ENCODE data around the gene NR2F2. TPM values are rescaled to one million over a fixed set of nuclear protein-coding genes. Genes with fewer than 3 reads are reported as not detected.

Gene NR2F2
- total and polyA plus RNA-seq, 2 experiments from 2014 or later, result 0.16 TPM; not detected in 1

DNA sequence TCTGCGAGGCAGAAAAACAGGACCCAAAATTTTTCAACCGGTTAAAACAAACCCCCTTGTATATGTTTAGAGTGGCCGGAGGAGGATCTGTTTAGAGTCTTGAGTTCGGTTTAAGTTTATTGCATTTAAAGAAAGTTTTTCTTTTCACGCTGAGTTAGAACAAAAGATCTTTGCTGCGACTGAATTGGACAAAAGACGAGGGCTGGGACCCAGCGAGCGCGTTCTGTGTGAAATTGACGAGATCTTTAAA lies 9.8 kb downstream of the NR2F2 start (continued):
- no peak for TF ChIP-seq CREB1 (CRISPR knock-in tag; IDR thresholded peaks at IDR 0.05; ENCODE audit: low read depth)
- TF ChIP-seq CTCF (conservative IDR thresholded peaks at IDR 0.05; ENCODE audit: low read depth in 2 of 2), result no peak
- no peak for TF ChIP-seq POLR2AphosphoS5 (IDR thresholded peaks at IDR 0.05; ENCODE audit: low read depth)
- TF ChIP-seq ZNF331 (CRISPR knock-in tag; IDR thresholded peaks at IDR 0.05; ENCODE audit: low read depth), result no peak
- no peak for TF ChIP-seq ZNF114 (CRISPR knock-in tag; IDR thresholded peaks at IDR 0.05)
- TF ChIP-seq, protein P1, sequence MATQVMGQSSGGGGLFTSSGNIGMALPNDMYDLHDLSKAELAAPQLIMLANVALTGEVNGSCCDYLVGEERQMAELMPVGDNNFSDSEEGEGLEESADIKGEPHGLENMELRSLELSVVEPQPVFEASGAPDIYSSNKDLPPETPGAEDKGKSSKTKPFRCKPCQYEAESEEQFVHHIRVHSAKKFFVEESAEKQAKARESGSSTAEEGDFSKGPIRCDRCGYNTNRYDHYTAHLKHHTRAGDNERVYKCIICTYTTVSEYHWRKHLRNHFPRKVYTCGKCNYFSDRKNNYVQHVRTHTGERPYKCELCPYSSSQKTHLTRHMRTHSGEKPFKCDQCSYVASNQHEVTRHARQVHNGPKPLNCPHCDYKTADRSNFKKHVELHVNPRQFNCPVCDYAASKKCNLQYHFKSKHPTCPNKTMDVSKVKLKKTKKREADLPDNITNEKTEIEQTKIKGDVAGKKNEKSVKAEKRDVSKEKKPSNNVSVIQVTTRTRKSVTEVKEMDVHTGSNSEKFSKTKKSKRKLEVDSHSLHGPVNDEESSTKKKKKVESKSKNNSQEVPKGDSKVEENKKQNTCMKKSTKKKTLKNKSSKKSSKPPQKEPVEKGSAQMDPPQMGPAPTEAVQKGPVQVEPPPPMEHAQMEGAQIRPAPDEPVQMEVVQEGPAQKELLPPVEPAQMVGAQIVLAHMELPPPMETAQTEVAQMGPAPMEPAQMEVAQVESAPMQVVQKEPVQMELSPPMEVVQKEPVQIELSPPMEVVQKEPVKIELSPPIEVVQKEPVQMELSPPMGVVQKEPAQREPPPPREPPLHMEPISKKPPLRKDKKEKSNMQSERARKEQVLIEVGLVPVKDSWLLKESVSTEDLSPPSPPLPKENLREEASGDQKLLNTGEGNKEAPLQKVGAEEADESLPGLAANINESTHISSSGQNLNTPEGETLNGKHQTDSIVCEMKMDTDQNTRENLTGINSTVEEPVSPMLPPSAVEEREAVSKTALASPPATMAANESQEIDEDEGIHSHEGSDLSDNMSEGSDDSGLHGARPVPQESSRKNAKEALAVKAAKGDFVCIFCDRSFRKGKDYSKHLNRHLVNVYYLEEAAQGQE (IDR thresholded peaks at IDR 0.05; ENCODE audit: unreplicated experiment), result no peak

- Histone ChIP-seq H4K20me1 (replicated peaks; ENCODE audit: insufficient read depth) (peaks cover 10% of the 10 kb centered on the region; the same call in 1 of the 2 replicates), H3K36me3 (ENCODE audit: insufficient read depth) (no peaks in the 10 kb centered on the region), H3K27me3 (ENCODE audit: insufficient read depth) (peaks cover 96% of the 10 kb centered on the region), H3K27ac (ENCODE audit: low read depth) (no peak overlapping the region), H3F3A (replicated peaks; ENCODE audit: low read depth) (peaks cover 24% of the 10 kb centered on the region), H3K4me2 (peak overlapping the region; percentile 83), H2AFZ (peak overlapping the region; percentile 20; the same call in 1 of the 2 replicates), H3K4me1 (ENCODE audit: insufficient read depth) (peaks cover 83% of the 10 kb centered on the region), H3K79me2 (replicated peaks; ENCODE audit: insufficient read depth) (no peaks in the 10 kb centered on the region), H3K4me3 (peak overlapping the region; percentile 76), H3K9me2 (ENCODE audit: insufficient read depth) (no peaks in the 10 kb centered on the region)
- DNase-seq (ENCODE audit: low spot score) (peak; percentile 82), ATAC-seq (peak; percentile 38)
- H3K27ac Mint-ChIP-seq, result no peak overlapping the region
- no peaks in the 10 kb centered on the region; the same call in 2 of the 3 replicates for H3K36me3 Mint-ChIP-seq (ENCODE audit: low read depth)
- no peaks in the 10 kb centered on the region; the same call in none of the 3 replicates for H3K9me3 Mint-ChIP-seq
- peaks cover 76% of the 10 kb centered on the region for H3K4me1 Mint-ChIP-seq
- peaks cover 98% of the 10 kb centered on the region for H3K27me3 Mint-ChIP-seq (ENCODE audit: insufficient read depth, low read depth, poor library complexity)
- H3K4me3 Mint-ChIP-seq, result peak overlapping the region; percentile 74
- TF ChIP-seq JUNB (IDR thresholded peaks at IDR 0.05; ENCODE audit: unreplicated experiment) (no peak), STAT1 (IDR thresholded peaks at IDR 0.05; ENCODE audit: unreplicated experiment) (no peak), ZNF331 (CRISPR knock-in tag; IDR thresholded peaks at IDR 0.05; ENCODE audit: low read depth) (no peak), EZH2phosphoT487 (IDR thresholded peaks at IDR 0.05; ENCODE audit: unreplicated experiment) (no peak)
- TF ChIP-seq, protein P2, sequence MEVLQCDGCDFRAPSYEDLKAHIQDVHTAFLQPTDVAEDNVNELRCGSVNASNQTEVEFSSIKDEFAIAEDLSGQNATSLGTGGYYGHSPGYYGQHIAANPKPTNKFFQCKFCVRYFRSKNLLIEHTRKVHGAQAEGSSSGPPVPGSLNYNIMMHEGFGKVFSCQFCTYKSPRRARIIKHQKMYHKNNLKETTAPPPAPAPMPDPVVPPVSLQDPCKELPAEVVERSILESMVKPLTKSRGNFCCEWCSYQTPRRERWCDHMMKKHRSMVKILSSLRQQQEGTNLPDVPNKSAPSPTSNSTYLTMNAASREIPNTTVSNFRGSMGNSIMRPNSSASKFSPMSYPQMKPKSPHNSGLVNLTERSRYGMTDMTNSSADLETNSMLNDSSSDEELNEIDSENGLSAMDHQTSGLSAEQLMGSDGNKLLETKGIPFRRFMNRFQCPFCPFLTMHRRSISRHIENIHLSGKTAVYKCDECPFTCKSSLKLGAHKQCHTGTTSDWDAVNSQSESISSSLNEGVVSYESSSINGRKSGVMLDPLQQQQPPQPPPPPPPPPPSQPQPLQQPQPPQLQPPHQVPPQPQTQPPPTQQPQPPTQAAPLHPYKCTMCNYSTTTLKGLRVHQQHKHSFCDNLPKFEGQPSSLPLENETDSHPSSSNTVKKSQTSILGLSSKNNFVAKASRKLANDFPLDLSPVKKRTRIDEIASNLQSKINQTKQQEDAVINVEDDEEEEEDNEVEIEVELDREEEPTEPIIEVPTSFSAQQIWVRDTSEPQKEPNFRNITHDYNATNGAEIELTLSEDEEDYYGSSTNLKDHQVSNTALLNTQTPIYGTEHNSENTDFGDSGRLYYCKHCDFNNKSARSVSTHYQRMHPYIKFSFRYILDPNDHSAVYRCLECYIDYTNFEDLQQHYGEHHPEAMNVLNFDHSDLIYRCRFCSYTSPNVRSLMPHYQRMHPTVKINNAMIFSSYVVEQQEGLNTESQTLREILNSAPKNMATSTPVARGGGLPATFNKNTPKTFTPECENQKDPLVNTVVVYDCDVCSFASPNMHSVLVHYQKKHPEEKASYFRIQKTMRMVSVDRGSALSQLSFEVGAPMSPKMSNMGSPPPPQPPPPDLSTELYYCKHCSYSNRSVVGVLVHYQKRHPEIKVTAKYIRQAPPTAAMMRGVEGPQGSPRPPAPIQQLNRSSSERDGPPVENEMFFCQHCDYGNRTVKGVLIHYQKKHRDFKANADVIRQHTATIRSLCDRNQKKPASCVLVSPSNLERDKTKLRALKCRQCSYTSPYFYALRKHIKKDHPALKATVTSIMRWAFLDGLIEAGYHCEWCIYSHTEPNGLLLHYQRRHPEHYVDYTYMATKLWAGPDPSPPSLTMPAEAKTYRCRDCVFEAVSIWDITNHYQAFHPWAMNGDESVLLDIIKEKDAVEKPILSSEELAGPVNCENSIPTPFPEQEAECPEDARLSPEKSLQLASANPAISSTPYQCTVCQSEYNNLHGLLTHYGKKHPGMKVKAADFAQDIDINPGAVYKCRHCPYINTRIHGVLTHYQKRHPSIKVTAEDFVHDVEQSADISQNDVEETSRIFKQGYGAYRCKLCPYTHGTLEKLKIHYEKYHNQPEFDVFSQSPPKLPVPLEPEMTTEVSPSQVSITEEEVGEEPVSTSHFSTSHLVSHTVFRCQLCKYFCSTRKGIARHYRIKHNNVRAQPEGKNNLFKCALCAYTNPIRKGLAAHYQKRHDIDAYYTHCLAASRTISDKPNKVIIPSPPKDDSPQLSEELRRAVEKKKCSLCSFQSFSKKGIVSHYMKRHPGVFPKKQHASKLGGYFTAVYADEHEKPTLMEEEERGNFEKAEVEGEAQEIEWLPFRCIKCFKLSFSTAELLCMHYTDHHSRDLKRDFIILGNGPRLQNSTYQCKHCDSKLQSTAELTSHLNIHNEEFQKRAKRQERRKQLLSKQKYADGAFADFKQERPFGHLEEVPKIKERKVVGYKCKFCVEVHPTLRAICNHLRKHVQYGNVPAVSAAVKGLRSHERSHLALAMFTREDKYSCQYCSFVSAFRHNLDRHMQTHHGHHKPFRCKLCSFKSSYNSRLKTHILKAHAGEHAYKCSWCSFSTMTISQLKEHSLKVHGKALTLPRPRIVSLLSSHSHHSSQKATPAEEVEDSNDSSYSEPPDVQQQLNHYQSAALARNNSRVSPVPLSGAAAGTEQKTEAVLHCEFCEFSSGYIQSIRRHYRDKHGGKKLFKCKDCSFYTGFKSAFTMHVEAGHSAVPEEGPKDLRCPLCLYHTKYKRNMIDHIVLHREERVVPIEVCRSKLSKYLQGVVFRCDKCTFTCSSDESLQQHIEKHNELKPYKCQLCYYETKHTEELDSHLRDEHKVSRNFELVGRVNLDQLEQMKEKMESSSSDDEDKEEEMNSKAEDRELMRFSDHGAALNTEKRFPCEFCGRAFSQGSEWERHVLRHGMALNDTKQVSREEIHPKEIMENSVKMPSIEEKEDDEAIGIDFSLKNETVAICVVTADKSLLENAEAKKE (CRISPR knock-in tag; IDR thresholded peaks at IDR 0.05), result no peak
Measured at GRCh38 chr15:96340598-96341512, 10.4 kb downstream of the NR2F2 start.
